Smooth muscle cell (in vitro differentiated cells): Measurements from ENCODE around the gene ASAP2. TPM values are rescaled to one million over a fixed set of nuclear protein-coding genes. Genes with fewer than 3 reads are reported as not detected.

ENCODE experiments used
- DNase-seq: peaks from one replicate; lab custom pipeline; 2025; ENCODE audit not compliant: unreplicated experiment; lab: John Stamatoyannopoulos, UW
- H2AFZ ChIP-seq: fragments of 200-600 bp; sonication (generic); 2 replicates; pipeline ENCODE4 v1.6.0; 2016; ENCODE audit warnings: antibody characterized with exemption, low read depth, mild to moderate bottlenecking
- H3F3A ChIP-seq: fragments of 200-600 bp; sonication (generic); 2 replicates; pipeline ENCODE4 v1.6.0; 2017; ENCODE audit warnings: antibody characterized with exemption, low read depth
- H3K27ac ChIP-seq: fragments of 200-600 bp; sonication (generic); 2 replicates; pipeline ENCODE4 v1.5.1; 2016; ENCODE audit warnings: low read depth, mild to moderate bottlenecking
- H3K27me3 ChIP-seq: fragments of 200-600 bp; sonication (generic); 2 replicates; pipeline ENCODE4 v1.6.1; 2016; ENCODE audit warnings: low read depth, mild to moderate bottlenecking
- H3K36me3 ChIP-seq: fragments of 200-600 bp; sonication (generic); 2 replicates; pipeline ENCODE4 v1.5.1; 2016; ENCODE audit warnings: low read depth
- H3K4me1 ChIP-seq: fragments of 200-600 bp; sonication (generic); 2 replicates; pipeline ENCODE4 v1.5.1; 2016; ENCODE audit warnings: low read depth
- H3K4me2 ChIP-seq: fragments of 200-600 bp; sonication (generic); 2 replicates; pipeline ENCODE4 v1.6.0; 2016; ENCODE audit warnings: mild to moderate bottlenecking
- H3K4me3 ChIP-seq: fragments of 200-600 bp; sonication (generic); 2 replicates; pipeline ENCODE4 v1.5.1; 2016; ENCODE audit warnings: mild to moderate bottlenecking
- H3K79me2 ChIP-seq: fragments of 200-600 bp; sonication (generic); 2 replicates; pipeline ENCODE4 v1.6.0; 2016; ENCODE audit warnings: low read depth, mild to moderate bottlenecking
- H3K9ac ChIP-seq: fragments of 200-600 bp; sonication (generic); 2 replicates; pipeline ENCODE4 v1.6.0; 2016; ENCODE audit warnings: low read depth
- H3K9me3 ChIP-seq: fragments of 200-600 bp; sonication (generic); replicated peaks from 2 replicates; pipeline ENCODE4 v1.5.1; 2016; ENCODE audit warnings: low read depth
- H4K20me1 ChIP-seq: fragments of 200-600 bp; sonication (generic); 2 replicates; pipeline ENCODE4 v1.6.0; 2016; ENCODE audit warnings: low read depth
- CTCF ChIP-seq: fragments of 200-600 bp; sonication (generic); IDR thresholded peaks from 2 replicates; pipeline ENCODE4 v1.5.1; 2017; ENCODE audit warnings: borderline replicate concordance, mild to moderate bottlenecking, antibody characterized with exemption; ENCODE audit not compliant: insufficient read depth, poor library complexity, severe bottlenecking
- WGBS: methylation state at CpG from one replicate; pipeline ENCODE4 v1.1.7; 2016; ENCODE audit warnings: low lambda C conversion rate; 5-methylcytosine and 5-hydroxymethylcytosine counted together
- polyA plus RNA-seq: library from polyadenylated mRNA; unstranded; fragments of >200 nt; fragmentation: Nextera tagmentation; extraction: Ambion mirVana; gene quantifications from 2 replicates; pipeline ENCODE4 v1.2.1, GENCODE V29; 2016
- total RNA-seq: library from RNA; depleted of rRNA; stranded (reverse); fragments of >200 nt; gene quantifications from 2 replicates; pipeline ENCODE4 v1.2.3, GENCODE V29; 2014

ASAP2 gene
- total and polyA plus RNA-seq, 2 experiments from 2014 or later = 8.8 to 23.1 TPM

- Histone ChIP-seq H3K9ac (no peak overlapping the region), H3K36me3 (no peaks in the 10 kb centered on the region), H2AFZ (no peak overlapping the region), H3K79me2 (peaks cover 89% of the 10 kb centered on the region), H3K4me3 (no peak overlapping the region), H3K27me3 (no peaks in the 10 kb centered on the region), H3K27ac (no peak overlapping the region), H3K4me1 (peaks cover 11% of the 10 kb centered on the region), H3F3A (peaks cover under 1% of the 10 kb centered on the region), H3K9me3 (no peaks in the 10 kb centered on the region), H3K4me2 (no peak overlapping the region), H4K20me1 (peaks cover 43% of the 10 kb centered on the region)
- no peak for DNase-seq
- WGBS = 89% methylated on average over 8 of the region's 8 CpGs
- TF ChIP-seq CTCF = no peak
Observed at GRCh38 chr2:9269695-9270360, 63.2 kb downstream of the ASAP2 start.

GRCh38 chr2:9271091-9271490 is 64.5 kb downstream of the ASAP2 start:
- Histone ChIP-seq H3F3A (no peaks in the 10 kb centered on the region), H3K9ac (no peak overlapping the region), H3K27ac (no peak overlapping the region), H3K4me3 (no peak overlapping the region), H4K20me1 (peaks cover 43% of the 10 kb centered on the region), H3K4me2 (no peak overlapping the region), H3K9me3 (no peaks in the 10 kb centered on the region), H3K79me2 (peaks cover 94% of the 10 kb centered on the region), H2AFZ (no peak overlapping the region), H3K36me3 (no peaks in the 10 kb centered on the region), H3K27me3 (no peaks in the 10 kb centered on the region), H3K4me1 (peaks cover 11% of the 10 kb centered on the region)
- no peak for DNase-seq
- no peak for TF ChIP-seq CTCF
- WGBS = 84% methylated on average over 5 of the region's 5 CpGs

GRCh38 chr2:9271691-9272090 is 65.1 kb downstream of the ASAP2 start:
- Histone ChIP-seq H3K79me2 (peaks cover 94% of the 10 kb centered on the region), H3K4me3 (no peak overlapping the region), H2AFZ (no peak overlapping the region), H3K27me3 (no peaks in the 10 kb centered on the region), H4K20me1 (peaks cover 43% of the 10 kb centered on the region), H3K9me3 (no peaks in the 10 kb centered on the region), H3K27ac (no peak overlapping the region), H3K9ac (no peak overlapping the region), H3K4me2 (no peak overlapping the region), H3K4me1 (peaks cover 11% of the 10 kb centered on the region), H3F3A (no peaks in the 10 kb centered on the region), H3K36me3 (no peaks in the 10 kb centered on the region)
- WGBS = 97% methylated on average over 5 of the region's 5 CpGs
- TF ChIP-seq CTCF = no peak
- no peak for DNase-seq
